ENCODE results near the gene PLVAP. TPM values are rescaled to one million over a fixed set of nuclear protein-coding genes. Genes with fewer than 3 reads are reported as not detected.

The PLVAP gene
- total and polyA plus RNA-seq, 2 experiments from 2014 or later = not detected

GRCh38 chr19:17347877-17348276 lies 29.3 kb downstream of the PLVAP start (continued):
- TF ChIP-seq ZNF462 (CRISPR knock-in tag; IDR thresholded peaks at IDR 0.05) (no peak), STAT1 (IDR thresholded peaks at IDR 0.05; ENCODE audit: unreplicated experiment) (no peak), REST (IDR thresholded peaks at IDR 0.05; ENCODE audit: unreplicated experiment) (no peak)

GRCh38 chr19:17347361-17347760 lies 29.8 kb downstream of the PLVAP start:
- H3K4me3 Mint-ChIP-seq = no peak overlapping the region
- Histone ChIP-seq H2AFZ (no peak overlapping the region), H3K4me3 (no peak overlapping the region), H3K4me2 (no peak overlapping the region), H3K4me1 (ENCODE audit: insufficient read depth) (peaks cover 6% of the 10 kb centered on the region; the same call in 1 of the 2 replicates), H3K9me2 (ENCODE audit: insufficient read depth) (no peaks in the 10 kb centered on the region), H4K20me1 (replicated peaks; ENCODE audit: insufficient read depth) (no peaks in the 10 kb centered on the region), H3K27ac (ENCODE audit: low read depth) (no peak overlapping the region), H3K27me3 (ENCODE audit: insufficient read depth) (no peaks in the 10 kb centered on the region), H3K36me3 (ENCODE audit: insufficient read depth) (peaks cover 2% of the 10 kb centered on the region; the same call in 1 of the 2 replicates), H3F3A (replicated peaks; ENCODE audit: low read depth) (0 out of 2 replicates have a peak, but pooled peaks cover under 1% of the 10 kb centered on the region), H3K79me2 (replicated peaks; ENCODE audit: insufficient read depth) (no peaks in the 10 kb centered on the region)
- H3K27me3 Mint-ChIP-seq (ENCODE audit: insufficient read depth, low read depth, poor library complexity) = peaks cover 20% of the 10 kb centered on the region
- H3K9me3 Mint-ChIP-seq = no peaks in the 10 kb centered on the region
- H3K27ac Mint-ChIP-seq = no peak overlapping the region
- DNase-seq (ENCODE audit: low spot score) (no peak), ATAC-seq (no peak)
- H3K36me3 Mint-ChIP-seq (ENCODE audit: low read depth) = peaks cover 11% of the 10 kb centered on the region
- H3K4me1 Mint-ChIP-seq = peaks cover 11% of the 10 kb centered on the region
- TF ChIP-seq EZH2 (IDR thresholded peaks at IDR 0.05; ENCODE audit: low read depth, unreplicated experiment) (no peak), JUNB (IDR thresholded peaks at IDR 0.05; ENCODE audit: unreplicated experiment) (no peak), NANOG (IDR thresholded peaks at IDR 0.05; ENCODE audit: borderline replicate concordance) (no peak), STAT1 (IDR thresholded peaks at IDR 0.05; ENCODE audit: unreplicated experiment) (no peak), EZH2phosphoT487 (IDR thresholded peaks at IDR 0.05; ENCODE audit: unreplicated experiment) (no peak), ZNF114 (CRISPR knock-in tag; IDR thresholded peaks at IDR 0.05) (no peak), ZNF331 (CRISPR knock-in tag; IDR thresholded peaks at IDR 0.05; ENCODE audit: low read depth) (no peak), ETS1 (IDR thresholded peaks at IDR 0.05) (no peak), CREB1 (CRISPR knock-in tag; IDR thresholded peaks at IDR 0.05; ENCODE audit: low read depth) (no peak)
